Measurements from ENCODE around the gene LRRC53.

The LRRC53 gene

DNA sequence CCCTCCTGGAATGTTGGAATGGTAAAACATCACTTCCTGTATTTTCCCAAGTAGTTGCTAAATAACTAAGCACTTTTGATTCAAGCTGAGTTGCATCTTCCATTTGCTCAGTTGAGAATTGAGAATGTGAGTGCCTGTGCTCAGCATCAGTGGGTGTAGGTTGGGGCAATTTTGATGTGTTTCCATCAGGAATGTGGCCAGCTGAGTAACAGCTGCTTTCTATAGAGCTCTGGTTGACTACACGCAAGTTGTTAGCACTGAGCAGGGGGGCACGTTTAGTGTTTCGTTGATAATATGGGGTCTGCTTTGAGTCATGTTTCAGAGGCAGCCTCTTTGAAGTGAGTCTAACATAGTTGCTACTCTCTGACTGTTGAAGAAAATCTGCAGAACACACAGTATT lies 41.5 kb downstream of the LRRC53 start:
- Histone ChIP-seq H3K9ac (ENCODE audit: low read depth, low read length) (no peak overlapping the region), H3K9me3 (ENCODE audit: control insufficient read depth, insufficient read depth, low read length) (no peaks in the 10 kb centered on the region), H3K4me1 (ENCODE audit: insufficient read depth, low read length) (no peaks in the 10 kb centered on the region), H3K36me3 (ENCODE audit: insufficient read depth, low read length) (no peaks in the 10 kb centered on the region)

GRCh38 chr1:74470251-74470650 lies 42.2 kb downstream of the LRRC53 start:
- Histone ChIP-seq H3K4me1 (ENCODE audit: insufficient read depth, low read length) (no peaks in the 10 kb centered on the region), H3K36me3 (ENCODE audit: insufficient read depth, low read length) (no peaks in the 10 kb centered on the region), H3K9me3 (ENCODE audit: control insufficient read depth, insufficient read depth, low read length) (no peaks in the 10 kb centered on the region), H3K9ac (ENCODE audit: low read depth, low read length) (no peak overlapping the region)

DNA sequence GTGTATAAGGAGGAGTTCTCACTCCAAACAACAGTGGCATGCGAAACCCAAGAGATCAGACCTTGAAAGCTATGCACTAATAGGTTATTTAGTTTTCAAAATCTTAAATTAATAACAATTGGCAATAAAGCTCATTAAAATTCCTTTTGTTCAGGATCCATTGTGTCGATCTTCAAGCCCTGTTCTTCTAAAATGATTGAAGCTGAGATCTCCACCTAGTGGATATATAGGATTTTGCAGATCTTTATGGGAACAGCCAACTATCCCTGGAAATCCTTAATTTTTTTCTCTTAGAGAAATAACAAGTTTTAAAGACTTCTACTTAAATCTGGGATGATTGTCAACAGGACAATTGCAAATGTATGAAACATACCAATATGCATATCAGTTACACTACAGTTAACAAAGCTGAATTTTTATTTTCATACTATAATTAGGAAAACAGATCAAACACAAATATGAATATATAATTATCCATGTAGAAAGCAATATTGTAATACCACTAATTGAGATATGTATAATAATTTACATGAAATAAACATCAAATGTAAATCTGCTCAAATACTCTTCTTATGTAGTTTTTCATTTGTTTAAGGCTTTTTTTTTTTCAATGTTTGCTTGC lies 43.3 kb downstream of the LRRC53 start:
- Histone ChIP-seq H3K9me3 (ENCODE audit: control insufficient read depth, insufficient read depth, low read length) (no peaks in the 10 kb centered on the region), H3K36me3 (ENCODE audit: insufficient read depth, low read length) (no peaks in the 10 kb centered on the region), H3K4me1 (ENCODE audit: insufficient read depth, low read length) (no peaks in the 10 kb centered on the region), H3K9ac (ENCODE audit: low read depth, low read length) (no peak overlapping the region)

DNA sequence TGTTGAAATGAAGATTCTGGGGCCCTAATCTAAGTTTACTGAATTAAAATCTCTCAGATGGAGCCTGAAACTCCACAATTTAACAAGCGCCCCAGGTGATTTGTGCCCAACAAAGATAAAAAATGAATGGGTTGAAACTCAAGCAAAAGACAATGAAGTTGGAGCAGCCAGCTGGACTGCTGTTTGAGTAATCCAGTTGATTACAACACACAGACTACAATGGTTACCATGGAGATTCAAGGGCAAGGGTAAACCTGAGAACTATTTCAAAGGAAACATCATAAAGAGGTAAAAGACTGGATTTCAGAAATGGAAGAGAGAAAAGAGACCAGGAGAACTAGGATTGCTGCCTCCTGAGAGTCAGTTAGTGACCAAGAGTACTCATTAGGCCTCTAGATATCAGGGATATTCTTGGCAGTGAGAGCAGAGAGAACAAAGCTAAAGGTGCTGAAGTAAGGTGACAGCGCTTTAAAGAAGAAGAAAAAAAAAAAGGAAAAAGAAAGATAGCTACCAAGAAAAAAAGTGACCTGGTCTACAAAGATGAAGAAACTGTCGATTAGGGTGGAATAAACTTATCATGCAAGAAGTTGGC lies 44.5 kb downstream of the LRRC53 start:
- H3K36me3 ChIP-seq (ENCODE audit: insufficient read depth, low read length): no peaks in the 10 kb centered on the region
- no peak overlapping the region for H3K9ac ChIP-seq (ENCODE audit: low read depth, low read length)
- no peaks in the 10 kb centered on the region for H3K4me1 ChIP-seq (ENCODE audit: insufficient read depth, low read length)
- H3K9me3 ChIP-seq (ENCODE audit: control insufficient read depth, insufficient read depth, low read length): no peaks in the 10 kb centered on the region

- H3K4me1 ChIP-seq (ENCODE audit: insufficient read depth, low read length): no peaks in the 10 kb centered on the region
- H3K36me3 ChIP-seq (ENCODE audit: insufficient read depth, low read length): no peaks in the 10 kb centered on the region
- H3K9ac ChIP-seq (ENCODE audit: low read depth, low read length): no peak overlapping the region
- no peaks in the 10 kb centered on the region for H3K9me3 ChIP-seq (ENCODE audit: control insufficient read depth, insufficient read depth, low read length)
These were observed 47.2 kb downstream of the LRRC53 start for GRCh38 chr1:74465193-74465681.

DNA sequence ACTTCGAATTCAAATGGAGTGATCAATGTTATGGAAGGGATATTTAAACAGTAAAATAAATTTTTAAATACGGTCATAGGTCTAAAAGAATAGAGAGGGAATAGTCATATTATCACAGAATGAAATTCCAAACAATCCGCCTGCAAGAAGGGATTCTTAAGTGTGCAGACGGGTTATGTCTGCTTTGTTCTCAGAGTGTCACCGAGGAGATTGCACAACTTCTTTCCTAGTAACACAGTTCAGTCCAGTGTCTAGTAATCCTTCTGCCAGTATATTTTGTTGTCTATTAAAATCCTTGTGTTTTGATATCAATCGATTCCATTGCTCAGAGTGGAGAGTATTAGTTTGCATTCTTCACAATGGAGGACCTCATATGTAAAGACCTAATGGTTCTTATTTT lies 48.4 kb downstream of the LRRC53 start:
- H3K9me3 ChIP-seq (ENCODE audit: control insufficient read depth, insufficient read depth, low read length): no peaks in the 10 kb centered on the region
- H3K36me3 ChIP-seq (ENCODE audit: insufficient read depth, low read length): no peaks in the 10 kb centered on the region
- H3K9ac ChIP-seq (ENCODE audit: low read depth, low read length): no peak overlapping the region
- no peaks in the 10 kb centered on the region for H3K4me1 ChIP-seq (ENCODE audit: insufficient read depth, low read length)

DNA sequence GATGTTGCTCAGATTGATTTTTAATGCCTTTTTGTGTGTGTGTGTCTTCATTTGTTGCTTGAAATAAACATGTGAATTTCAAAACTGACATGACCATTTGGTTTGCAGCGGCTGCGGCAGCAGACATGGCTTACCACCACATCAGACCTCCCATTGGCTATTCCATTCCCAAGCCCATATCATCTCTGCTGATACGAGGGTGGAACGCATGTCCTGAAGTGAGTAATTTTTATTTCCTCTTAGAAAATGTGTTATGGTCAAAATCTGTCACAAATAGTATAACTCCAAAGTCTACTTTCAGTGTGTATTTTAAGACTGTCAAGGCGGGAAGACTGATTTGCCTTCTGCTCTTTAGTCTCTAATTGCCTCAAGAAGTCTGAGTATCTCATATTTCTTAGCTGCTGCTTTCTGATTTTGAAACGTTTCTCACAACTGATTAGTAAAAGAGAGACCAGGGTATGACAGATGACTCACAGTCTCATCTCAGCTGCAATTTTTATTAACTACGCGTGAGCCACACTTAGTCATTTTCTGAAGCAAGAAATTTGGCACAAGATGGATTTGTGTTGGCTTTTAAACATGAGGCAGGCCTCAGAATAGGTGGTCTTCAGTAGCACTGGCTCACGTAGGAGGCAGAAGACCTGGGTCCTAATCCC lies 49.0 kb downstream of the LRRC53 start:
- H3K9me3 ChIP-seq (ENCODE audit: control insufficient read depth, insufficient read depth, low read length): no peaks in the 10 kb centered on the region
- H3K4me1 ChIP-seq (ENCODE audit: insufficient read depth, low read length): no peaks in the 10 kb centered on the region
- H3K9ac ChIP-seq (ENCODE audit: low read depth, low read length): no peak overlapping the region
- H3K36me3 ChIP-seq (ENCODE audit: insufficient read depth, low read length): no peaks in the 10 kb centered on the region

DNA sequence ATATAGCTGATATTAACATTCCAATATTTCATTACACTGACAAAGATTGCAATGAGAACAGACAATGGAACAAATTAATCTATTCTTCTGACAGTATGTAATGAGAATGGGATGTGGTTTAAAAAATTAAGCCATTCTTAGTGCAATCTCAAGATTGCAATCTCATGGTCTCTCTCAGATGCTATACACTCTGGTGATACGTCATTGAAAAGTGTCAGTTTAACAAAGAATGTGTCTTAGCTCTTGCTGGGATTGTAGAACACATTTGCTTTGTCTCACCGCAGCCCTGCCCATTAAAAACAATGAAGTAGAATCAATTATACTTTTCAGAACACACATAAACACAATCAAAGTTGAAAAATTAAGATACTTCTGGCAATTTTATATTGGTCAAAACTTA lies 55.2 kb downstream of the LRRC53 start:
- Histone ChIP-seq H3K9ac (ENCODE audit: low read depth, low read length) (no peak overlapping the region), H3K36me3 (ENCODE audit: insufficient read depth, low read length) (no peaks in the 10 kb centered on the region), H3K9me3 (ENCODE audit: control insufficient read depth, insufficient read depth, low read length) (no peaks in the 10 kb centered on the region), H3K4me1 (ENCODE audit: insufficient read depth, low read length) (no peaks in the 10 kb centered on the region)

DNA sequence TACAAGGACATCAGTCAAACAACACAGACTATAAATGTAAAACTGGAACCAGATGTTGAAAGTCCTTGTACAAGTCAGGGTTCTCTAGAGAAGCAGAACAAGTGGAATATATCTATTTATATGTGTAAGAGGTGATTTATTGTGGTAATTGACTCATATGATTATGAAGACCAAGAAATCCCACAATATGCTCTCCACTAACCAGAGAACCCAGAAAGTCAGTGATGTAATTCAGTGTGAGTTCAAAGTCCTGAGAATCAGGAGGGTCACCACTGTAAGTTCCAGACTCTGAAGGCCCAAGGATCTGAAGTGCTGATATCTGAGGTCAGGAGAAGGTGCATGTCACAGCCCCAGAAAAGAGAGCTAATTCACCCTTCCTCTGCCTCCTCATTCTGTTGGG lies 57.0 kb downstream of the LRRC53 start:
- no peaks in the 10 kb centered on the region for H3K4me1 ChIP-seq (ENCODE audit: insufficient read depth, low read length)
- no peak overlapping the region for H3K9ac ChIP-seq (ENCODE audit: low read depth, low read length)
- no peaks in the 10 kb centered on the region for H3K9me3 ChIP-seq (ENCODE audit: control insufficient read depth, insufficient read depth, low read length)
- H3K36me3 ChIP-seq (ENCODE audit: insufficient read depth, low read length): no peaks in the 10 kb centered on the region

GRCh38 chr1:74453277-74453676 lies 59.1 kb downstream of the LRRC53 start:
- Histone ChIP-seq H3K4me1 (ENCODE audit: insufficient read depth, low read length) (no peaks in the 10 kb centered on the region), H3K9ac (ENCODE audit: low read depth, low read length) (no peak overlapping the region), H3K9me3 (ENCODE audit: control insufficient read depth, insufficient read depth, low read length) (no peaks in the 10 kb centered on the region), H3K36me3 (ENCODE audit: insufficient read depth, low read length) (no peaks in the 10 kb centered on the region)

- no peak overlapping the region for H3K9ac ChIP-seq (ENCODE audit: low read depth, low read length)
- no peaks in the 10 kb centered on the region for H3K36me3 ChIP-seq (ENCODE audit: insufficient read depth, low read length)
- no peaks in the 10 kb centered on the region for H3K4me1 ChIP-seq (ENCODE audit: insufficient read depth, low read length)
- H3K9me3 ChIP-seq (ENCODE audit: control insufficient read depth, insufficient read depth, low read length): no peaks in the 10 kb centered on the region
These were observed 60.4 kb downstream of the LRRC53 start for GRCh38 chr1:74452035-74452434.

DNA sequence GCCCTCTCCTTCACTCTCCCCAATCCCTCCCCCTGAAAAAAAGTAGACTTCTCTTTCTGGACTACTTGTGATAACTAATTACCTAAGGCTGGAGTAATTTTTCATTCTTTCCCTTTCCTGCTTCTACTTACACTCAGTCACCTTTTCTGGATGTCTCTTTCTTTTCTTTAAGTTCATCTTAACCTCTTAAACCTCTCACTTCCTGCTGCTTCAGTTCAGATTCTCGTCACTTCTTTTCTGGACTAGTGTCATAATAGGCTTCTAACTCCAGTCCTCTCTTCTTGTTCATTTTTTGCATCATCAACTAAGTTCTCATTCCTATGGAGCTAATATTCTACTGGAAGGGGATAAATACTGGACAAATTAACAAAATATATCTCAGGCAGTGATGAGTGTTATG lies 75.4 kb downstream of the LRRC53 start:
- H3K36me3 ChIP-seq (ENCODE audit: insufficient read depth, low read length): no peaks in the 10 kb centered on the region
- H3K9ac ChIP-seq (ENCODE audit: low read depth, low read length): no peak overlapping the region
- no peaks in the 10 kb centered on the region for H3K4me1 ChIP-seq (ENCODE audit: insufficient read depth, low read length)
- no peaks in the 10 kb centered on the region for H3K9me3 ChIP-seq (ENCODE audit: control insufficient read depth, insufficient read depth, low read length)

GRCh38 chr1:74436078-74436477 lies 76.3 kb downstream of the LRRC53 start:
- Histone ChIP-seq H3K4me1 (ENCODE audit: insufficient read depth, low read length) (no peaks in the 10 kb centered on the region), H3K36me3 (ENCODE audit: insufficient read depth, low read length) (no peaks in the 10 kb centered on the region), H3K9ac (ENCODE audit: low read depth, low read length) (no peak overlapping the region), H3K9me3 (ENCODE audit: control insufficient read depth, insufficient read depth, low read length) (no peaks in the 10 kb centered on the region)

DNA sequence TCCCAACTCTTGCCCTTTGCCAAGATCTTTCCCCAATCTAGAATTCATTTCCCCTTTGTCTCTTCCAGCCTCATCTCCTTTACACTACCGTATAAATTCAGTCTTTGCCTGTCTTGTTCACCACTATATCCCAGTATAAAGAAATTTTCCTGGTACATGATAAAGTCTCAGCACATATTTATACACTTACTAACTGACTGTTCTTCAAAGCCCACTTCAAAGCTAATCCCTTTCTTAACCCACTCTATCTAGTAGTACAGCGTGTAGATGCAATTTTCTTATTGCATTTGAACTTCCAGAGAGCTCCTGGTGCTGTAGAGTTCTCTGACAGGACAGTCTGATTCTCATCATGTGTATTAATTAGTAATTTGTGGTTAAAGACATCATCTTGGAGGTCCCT lies 78.1 kb downstream of the LRRC53 start:
- no peak overlapping the region for H3K9ac ChIP-seq (ENCODE audit: low read depth, low read length)
- no peaks in the 10 kb centered on the region for H3K36me3 ChIP-seq (ENCODE audit: insufficient read depth, low read length)
- H3K9me3 ChIP-seq (ENCODE audit: control insufficient read depth, insufficient read depth, low read length): no peaks in the 10 kb centered on the region
- no peaks in the 10 kb centered on the region for H3K4me1 ChIP-seq (ENCODE audit: insufficient read depth, low read length)

DNA sequence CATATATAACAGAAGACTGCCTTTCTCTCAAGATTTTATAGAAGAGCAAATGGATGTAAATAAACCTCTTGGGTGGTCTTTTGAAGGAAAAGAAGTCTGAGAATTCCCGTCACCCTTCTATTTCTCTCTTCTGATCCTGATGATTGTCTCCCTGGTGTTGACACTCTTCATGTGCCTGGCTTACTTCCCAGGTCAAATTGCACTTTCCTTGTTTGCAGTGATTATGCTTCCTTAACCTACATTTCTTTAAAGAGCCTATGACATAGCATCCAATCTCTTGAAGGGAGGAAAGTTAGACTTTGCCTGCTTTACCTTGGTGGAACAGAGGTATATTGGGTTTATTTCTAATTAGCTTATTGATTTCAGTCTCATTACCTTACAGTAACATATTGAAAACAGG lies 80.1 kb downstream of the LRRC53 start:
- H3K9ac ChIP-seq (ENCODE audit: low read depth, low read length): no peak overlapping the region
- no peaks in the 10 kb centered on the region for H3K4me1 ChIP-seq (ENCODE audit: insufficient read depth, low read length)
- no peaks in the 10 kb centered on the region for H3K9me3 ChIP-seq (ENCODE audit: control insufficient read depth, insufficient read depth, low read length)
- no peaks in the 10 kb centered on the region for H3K36me3 ChIP-seq (ENCODE audit: insufficient read depth, low read length)

Data from ES-I3 (cell line).